Colonic mucosa (tissue), 4 donors: ENCODE results near the gene ZNF536. TPM values are rescaled to one million over a fixed set of nuclear protein-coding genes. Genes with fewer than 3 reads are reported as not detected.

ENCODE experiments used
- DNase-seq: peaks from one replicate; pipeline ENCODE4 v3.0.0-alpha.2; 2020
- H3K27ac ChIP-seq: fragments of 200-600 bp; one replicate; pipeline ENCODE4 v1.8.0; 2021
- H3K27me3 ChIP-seq: fragments of 200-600 bp; one replicate; pipeline ENCODE4 v1.8.0; 2021
- H3K36me3 ChIP-seq: fragments of 200-600 bp; one replicate; pipeline ENCODE4 v1.8.0; 2021
- H3K4me1 ChIP-seq: fragments of 200-600 bp; one replicate; pipeline ENCODE4 v1.8.0; 2021; ENCODE audit warnings: mild to moderate bottlenecking
- H3K4me3 ChIP-seq: fragments of 200-600 bp; one replicate; pipeline ENCODE4 v1.8.0; 2021
- H3K9ac ChIP-seq, 2 donors: one replicate each; pipeline ENCODE4 v1.7.0; 2013; ENCODE audit warnings: control low read depth in 2 of 2, low read depth in 2 of 2, low read length in 2 of 2
- H3K9me3 ChIP-seq: fragments of 200-600 bp; one replicate; pipeline ENCODE4 v1.8.0; 2021
- CTCF ChIP-seq: fragments of 200-600 bp; IDR thresholded peaks from one replicate; pipeline ENCODE4 v1.8.0; 2022; ENCODE audit warnings: antibody characterized with exemption, mild to moderate bottlenecking
- intact Hi-C: fragments of 100-400 bp; cut with DNase I; formaldehyde crosslinking; loops from one replicate; pipeline ENCODE4 v1.14.1; 2022
- total RNA-seq, 2 donors: library from RNA; stranded (reverse); fragmentation: NEBNext Ultra II Directional in 1 of 2; extraction: Animal tissue kit (Norgen Biotek cat#: 25700) in 1 of 2; gene quantifications; one replicate each; pipeline ENCODE4 v1.2.1, GENCODE V29; 2021
- donor health status: healthy.
- donor health status: DM: no; HTN: no; CAD: no.
- donor health status: DM: no; HTN: no; CAD: no.

Gene ZNF536
- total RNA-seq, 2 donors from 2014 or later: 1.3 to 1.4 TPM

- no peak overlapping the region for H3K9ac ChIP-seq
- intact Hi-C loops: no loop called here
- DNase-seq: no peak
- H3K36me3 ChIP-seq: no peaks in the 10 kb centered on the region
- TF ChIP-seq CTCF: no peak
- H3K9me3 ChIP-seq: no peaks in the 10 kb centered on the region
- H3K27ac ChIP-seq: no peak overlapping the region
- no peaks in the 10 kb centered on the region for H3K27me3 ChIP-seq
- H3K4me1 ChIP-seq: no peaks in the 10 kb centered on the region
- H3K4me3 ChIP-seq: no peak overlapping the region
These were observed 140.2 kb downstream of the ZNF536 start for GRCh38 chr19:30512176-30513081.

GRCh38 chr19:30513082-30513411 lies 140.9 kb downstream of the ZNF536 start:
- TF ChIP-seq CTCF: no peak
- H3K27ac ChIP-seq: no peak overlapping the region
- no peaks in the 10 kb centered on the region for H3K36me3 ChIP-seq
- no peak overlapping the region for H3K4me3 ChIP-seq
- no peak overlapping the region for H3K9ac ChIP-seq
- intact Hi-C loops: no loop called here
- H3K4me1 ChIP-seq: no peaks in the 10 kb centered on the region
- no peaks in the 10 kb centered on the region for H3K9me3 ChIP-seq
- H3K27me3 ChIP-seq: no peaks in the 10 kb centered on the region
- DNase-seq: no peak

GRCh38 chr19:30516111-30516510 lies 143.9 kb downstream of the ZNF536 start:
- Histone ChIP-seq H3K9ac (no peak overlapping the region), H3K27ac (no peak overlapping the region), H3K36me3 (no peaks in the 10 kb centered on the region), H3K4me1 (no peaks in the 10 kb centered on the region), H3K4me3 (no peak overlapping the region), H3K27me3 (no peaks in the 10 kb centered on the region), H3K9me3 (no peaks in the 10 kb centered on the region)
- DNase-seq: no peak
- no peak for TF ChIP-seq CTCF
- intact Hi-C loops: no loop called here

GRCh38 chr19:30516531-30516930 lies 144.3 kb downstream of the ZNF536 start:
- no peak overlapping the region for H3K4me3 ChIP-seq
- no peaks in the 10 kb centered on the region for H3K4me1 ChIP-seq
- no peak overlapping the region for H3K27ac ChIP-seq
- no peak overlapping the region for H3K9ac ChIP-seq
- TF ChIP-seq CTCF: no peak
- intact Hi-C loops: no loop called here
- H3K27me3 ChIP-seq: no peaks in the 10 kb centered on the region
- no peaks in the 10 kb centered on the region for H3K36me3 ChIP-seq
- DNase-seq: no peak
- H3K9me3 ChIP-seq: no peaks in the 10 kb centered on the region

- Histone ChIP-seq H3K36me3 (no peaks in the 10 kb centered on the region), H3K9ac (no peak overlapping the region), H3K27ac (no peak overlapping the region), H3K4me3 (no peak overlapping the region), H3K27me3 (no peaks in the 10 kb centered on the region), H3K9me3 (no peaks in the 10 kb centered on the region), H3K4me1 (no peaks in the 10 kb centered on the region)
- no peak for DNase-seq
- intact Hi-C loops: no loop called here
- no peak for TF ChIP-seq CTCF
These were observed 146.9 kb downstream of the ZNF536 start for GRCh38 chr19:30518965-30519606.
